D341Med (cell line): ENCODE results near the gene CACNA1B.

Experiments
- DNase-seq: peaks from one replicate; pipeline ENCODE4 v3.0.0; 2012; ENCODE audit warnings: low spot score

Gene CACNA1B

GRCh38 chr9:137967280-137967953 lies 89.8 kb downstream of the CACNA1B start:
- DNase-seq: no peak

- DNase-seq: no peak
These were observed 90.7 kb downstream of the CACNA1B start for GRCh38 chr9:137968235-137968634.

GRCh38 chr9:137969008-137969407 lies 91.4 kb downstream of the CACNA1B start:
- peak; percentile 54 for DNase-seq

- no peak for DNase-seq
These were observed 92.1 kb downstream of the CACNA1B start for GRCh38 chr9:137969685-137970084.

GRCh38 chr9:137970098-137970497 lies 92.5 kb downstream of the CACNA1B start:
- DNase-seq: no peak

- DNase-seq: peak; percentile 13
These were observed 93.3 kb downstream of the CACNA1B start for GRCh38 chr9:137970686-137971476.

GRCh38 chr9:137971477-137972138 lies 94.0 kb downstream of the CACNA1B start:
- peak; percentile 17 for DNase-seq

- DNase-seq: peak; percentile 14
These were observed 94.9 kb downstream of the CACNA1B start for GRCh38 chr9:137972355-137972987.

GRCh38 chr9:137972988-137973470 lies 95.4 kb downstream of the CACNA1B start:
- DNase-seq: peak; percentile 16

- peak; percentile 19 for DNase-seq
These were observed 96.3 kb downstream of the CACNA1B start for GRCh38 chr9:137973829-137974416.

GRCh38 chr9:137974746-137975526 lies 97.4 kb downstream of the CACNA1B start:
- DNase-seq: peak; percentile 14

- peak; percentile 13 for DNase-seq
These were observed 97.9 kb downstream of the CACNA1B start for GRCh38 chr9:137975527-137975913.

- DNase-seq: no peak
These were observed 98.5 kb downstream of the CACNA1B start for GRCh38 chr9:137975936-137976565.

- peak; percentile 9 for DNase-seq
These were observed 100.1 kb downstream of the CACNA1B start for GRCh38 chr9:137977571-137978261.

GRCh38 chr9:137978262-137978714 lies 100.7 kb downstream of the CACNA1B start:
- peak; percentile 18 for DNase-seq

- DNase-seq: no peak
These were observed 104.6 kb downstream of the CACNA1B start for GRCh38 chr9:137982200-137982599.

- no peak for DNase-seq
These were observed 106.4 kb downstream of the CACNA1B start for GRCh38 chr9:137984005-137984404.

- no peak for DNase-seq
These were observed 107.1 kb downstream of the CACNA1B start for GRCh38 chr9:137984520-137985257.

GRCh38 chr9:137985637-137986071 lies 108.1 kb downstream of the CACNA1B start:
- no peak for DNase-seq
